H54 (cell line): Measurements from ENCODE around the gene SPEG.

Experiments used
- DNase-seq: peaks from one replicate; pipeline ENCODE4 v3.0.0; 2011; ENCODE audit warnings: low spot score, mixed read lengths; ENCODE audit not compliant: insufficient read length
- FAIRE-seq: peaks from 3 replicates; lab custom pipeline; 2011; peaks lifted over from hg19 to GRCh38; lab: Jason Lieb, UNC
- POLR2A ChIP-seq: IDR thresholded peaks from 2 replicates; pipeline ENCODE4 v1.6.1; 2011; ENCODE audit warnings: low read depth, mild to moderate bottlenecking, low read length

SPEG gene

DNA sequence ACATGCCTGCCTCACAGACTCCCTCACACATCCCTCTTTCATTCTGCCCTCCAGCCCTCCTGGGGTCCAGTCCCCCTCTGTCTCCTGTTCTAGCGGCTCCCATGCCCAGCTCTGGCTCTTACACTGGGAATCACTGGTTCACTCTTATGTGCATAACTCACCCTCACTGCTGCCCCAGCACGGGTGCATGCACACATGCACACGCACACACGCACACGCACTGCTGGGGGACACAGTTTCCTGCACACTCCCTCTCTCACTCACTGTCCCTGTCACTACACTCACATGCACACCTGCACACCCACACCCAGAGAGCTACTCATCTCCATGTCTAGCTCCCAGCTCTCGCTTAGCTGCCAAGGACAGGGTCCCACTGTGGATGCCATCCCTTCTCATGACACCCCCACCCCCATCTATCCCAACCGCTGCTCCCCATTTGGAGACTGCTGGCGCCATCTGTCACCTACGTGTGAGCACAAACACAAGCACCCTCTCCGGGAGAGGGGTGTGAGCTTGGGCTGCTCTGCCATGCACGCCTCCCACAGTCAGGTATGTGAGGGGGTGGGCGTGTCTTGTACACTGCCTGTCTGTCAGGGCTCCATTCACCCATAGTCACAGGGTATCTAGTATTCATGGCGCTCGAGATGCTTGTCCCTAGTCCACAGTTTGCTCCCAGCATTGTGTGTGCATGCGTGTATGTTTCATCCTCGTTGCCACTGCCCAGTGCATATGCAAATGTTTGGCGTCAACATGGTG lies 81.4 kb downstream of the SPEG start:
- no peak for TF ChIP-seq POLR2A
- FAIRE-seq: no peak
- no peak for DNase-seq

DNA sequence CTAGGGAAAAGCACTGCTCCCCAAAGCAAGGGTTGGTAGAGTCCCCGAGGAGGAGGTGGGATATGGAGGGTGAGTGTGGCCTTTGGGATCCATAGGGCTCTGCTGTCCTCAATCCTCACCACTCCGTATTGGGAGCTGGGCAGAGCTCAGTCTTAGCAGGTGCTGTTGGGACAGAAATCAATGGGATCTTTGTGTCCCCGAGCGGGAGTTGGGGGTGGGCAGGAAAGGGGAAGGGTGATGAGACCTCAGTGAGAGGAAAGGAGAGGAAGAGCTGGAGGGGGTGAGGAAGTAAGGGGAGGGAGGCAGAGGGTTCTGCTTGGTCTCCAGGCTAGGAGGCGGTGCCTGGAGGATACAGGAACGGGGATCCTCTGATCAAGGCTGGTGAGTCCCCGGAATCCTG lies 82.2 kb downstream of the SPEG start:
- FAIRE-seq (no peak), DNase-seq (no peak)
- TF ChIP-seq POLR2A: no peak

DNA sequence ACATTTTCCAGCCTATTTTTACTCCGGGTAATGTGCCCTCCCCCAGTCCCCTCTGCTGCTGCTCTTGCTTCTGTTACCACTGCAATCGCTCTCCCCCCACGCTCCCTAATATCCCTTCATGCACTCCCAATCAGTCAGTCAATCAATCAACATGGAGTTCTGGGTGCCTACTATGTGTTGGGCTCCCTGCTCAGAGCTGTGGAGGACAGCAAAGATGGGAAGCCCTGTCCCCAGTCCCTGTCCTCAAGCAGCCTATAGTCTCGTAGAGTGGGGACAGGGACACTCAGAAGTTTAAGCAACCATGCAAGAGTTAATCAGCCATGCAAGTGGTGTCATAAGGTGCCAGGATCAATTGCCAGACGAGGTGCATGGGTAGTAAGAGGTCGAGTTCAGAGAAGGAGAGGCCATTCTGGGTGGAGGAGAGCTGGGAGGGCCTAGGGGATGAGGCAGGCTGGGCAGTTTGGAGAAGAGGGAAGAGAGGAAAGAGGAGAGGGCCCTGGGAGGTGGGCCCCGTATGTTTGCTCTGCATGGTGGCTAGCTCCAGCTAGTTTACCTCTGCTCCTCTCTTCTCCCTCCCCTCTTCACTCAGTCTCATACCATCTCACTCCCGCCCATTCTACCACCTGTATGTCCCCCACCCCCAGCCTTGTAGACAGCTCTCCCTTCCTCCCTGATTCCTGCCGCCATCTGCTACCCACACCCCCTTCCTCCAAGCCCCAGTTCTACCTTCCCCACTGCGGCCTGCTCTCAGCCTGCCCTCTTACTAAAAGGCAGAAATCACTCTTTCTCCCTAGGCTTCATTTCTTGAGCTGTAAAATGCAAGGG lies 83.5 kb downstream of the SPEG start:
- no peak for TF ChIP-seq POLR2A
- DNase-seq (no peak), FAIRE-seq (no peak)

DNA sequence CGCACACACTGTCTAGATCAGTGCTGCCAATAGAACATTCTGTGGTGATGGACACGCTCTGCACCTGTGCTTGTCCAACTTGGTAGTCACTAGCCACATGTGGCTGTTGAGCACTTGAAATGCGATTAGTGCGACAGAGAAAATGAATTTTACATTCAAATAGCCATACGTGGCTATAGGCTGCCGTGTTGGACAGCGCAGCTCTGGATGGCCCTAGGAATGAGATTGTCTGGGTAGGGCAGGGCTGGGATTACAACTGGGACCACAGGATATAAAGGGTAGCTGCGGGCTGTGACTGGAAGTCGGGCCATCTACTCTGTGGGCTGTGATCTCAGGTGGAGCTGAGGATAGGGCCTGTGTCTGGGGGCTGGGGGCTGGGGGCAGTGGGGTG lies 84.9 kb downstream of the SPEG start:
- no peak for FAIRE-seq
- no peak for TF ChIP-seq POLR2A

DNA sequence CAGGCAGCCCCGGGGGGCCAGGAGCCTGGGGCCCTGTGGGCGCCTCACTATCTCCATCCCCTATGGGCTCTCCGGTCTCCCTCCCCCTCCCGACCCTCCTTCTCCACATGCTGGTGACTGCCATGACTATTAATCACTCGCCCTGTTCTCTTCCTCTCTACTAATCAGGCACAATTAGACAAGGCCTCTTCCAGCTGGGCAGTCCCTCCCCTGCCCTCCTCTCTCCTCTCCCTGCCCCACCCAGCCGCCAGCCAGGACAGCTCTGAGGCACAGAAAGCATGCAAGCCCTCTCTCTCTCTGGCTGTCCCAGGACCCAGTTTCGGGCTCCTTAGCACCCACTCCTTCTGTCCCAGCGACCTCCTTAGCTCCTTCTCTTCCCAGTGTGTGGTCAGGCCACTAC lies 85.4 kb downstream of the SPEG start:
- FAIRE-seq: no peak
- DNase-seq: no peak
- no peak for TF ChIP-seq POLR2A

More for the DNA sequence above, 84.9 kb downstream of the SPEG start:
- no peak for DNase-seq

DNA sequence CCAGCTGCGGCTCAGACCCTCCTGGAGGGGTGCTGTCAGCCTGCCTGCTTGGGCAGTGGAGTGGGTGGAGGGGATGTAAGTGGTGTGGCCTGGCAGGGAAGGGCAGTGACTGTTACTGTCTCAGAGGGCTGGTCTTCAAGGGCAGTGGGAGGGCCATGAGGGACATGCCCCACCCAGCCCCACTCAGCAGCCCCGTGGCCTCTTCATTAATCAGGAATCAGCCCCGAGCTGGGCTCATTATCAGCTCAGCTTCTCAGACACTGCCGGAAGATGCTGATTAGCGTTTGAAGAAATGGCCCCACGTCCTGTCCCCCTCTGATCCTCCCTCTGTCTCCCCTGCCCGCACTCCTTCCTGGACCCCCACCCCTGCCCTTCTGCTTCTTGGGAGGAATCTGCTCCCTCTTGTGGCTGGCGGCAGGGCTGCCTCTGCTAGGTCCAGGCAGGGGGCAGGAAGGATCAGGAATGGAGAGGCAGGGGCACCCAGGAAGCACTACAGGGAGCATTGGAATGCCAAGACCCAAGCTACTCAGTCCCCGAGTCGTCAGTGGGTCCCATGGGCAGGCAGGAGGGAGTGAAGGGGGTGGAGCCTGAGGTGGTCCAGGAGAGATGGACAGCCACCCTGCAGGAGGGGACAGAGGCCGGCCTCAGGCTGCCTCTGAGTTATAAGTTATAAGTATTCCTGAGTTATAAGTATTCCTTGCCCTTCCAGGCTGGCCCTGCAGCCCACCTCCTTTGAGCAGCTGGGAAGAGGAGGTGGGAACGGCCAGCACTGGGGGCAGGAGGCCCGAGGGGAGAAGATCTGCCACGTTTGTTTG lies 86.6 kb downstream of the SPEG start:
- DNase-seq (peak; percentile 98), FAIRE-seq (no peak)
- TF ChIP-seq POLR2A: peak; percentile 11; the same call in 1 of the 2 replicates

DNA sequence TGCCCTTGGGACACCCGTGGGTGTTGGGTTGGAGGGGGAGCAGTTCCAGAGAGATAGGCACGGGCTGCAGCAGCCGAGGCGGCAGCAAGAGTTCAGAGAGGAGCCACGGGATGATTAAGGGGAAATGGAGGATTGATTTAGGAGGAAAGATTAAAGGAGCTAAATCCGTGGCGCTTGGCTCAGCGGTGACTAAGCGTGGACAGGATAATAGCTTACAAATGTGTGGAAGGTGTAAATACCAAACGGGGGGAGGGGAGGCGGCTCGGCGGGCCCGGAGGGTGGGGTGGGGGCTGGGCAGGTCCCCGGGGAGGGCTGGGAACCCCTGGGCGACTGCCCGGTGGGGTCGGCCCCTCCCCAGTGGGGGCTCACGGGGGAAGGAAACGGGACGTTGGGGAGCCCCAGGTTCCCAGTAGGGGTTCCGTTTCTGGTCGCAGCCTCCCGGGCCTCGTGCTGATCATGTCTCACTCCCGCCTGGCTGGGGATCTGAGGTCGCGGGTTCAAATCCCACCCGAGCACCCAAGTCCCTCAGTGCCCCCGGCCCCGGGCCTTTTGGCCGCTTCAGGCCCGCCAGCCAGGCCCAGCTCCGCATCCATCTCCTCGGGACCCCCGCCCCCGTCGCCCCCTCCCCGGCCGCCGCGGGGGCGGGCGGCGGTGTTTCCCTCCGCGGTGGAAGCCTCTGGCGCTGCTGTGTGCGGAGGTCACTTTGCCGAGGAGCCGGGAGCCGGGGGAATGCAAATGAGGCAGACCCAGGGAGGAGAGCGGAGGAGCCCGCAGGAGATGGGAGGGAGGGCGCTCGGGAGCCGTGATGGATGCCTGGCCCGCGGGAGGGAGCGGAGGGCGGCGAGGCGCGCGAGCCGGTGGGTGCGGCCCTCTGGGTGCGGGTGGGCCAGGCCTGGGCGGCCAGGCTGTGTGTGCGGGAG lies 87.7 kb downstream of the SPEG start:
- no peak for FAIRE-seq
- peak; percentile 80 for DNase-seq

DNA sequence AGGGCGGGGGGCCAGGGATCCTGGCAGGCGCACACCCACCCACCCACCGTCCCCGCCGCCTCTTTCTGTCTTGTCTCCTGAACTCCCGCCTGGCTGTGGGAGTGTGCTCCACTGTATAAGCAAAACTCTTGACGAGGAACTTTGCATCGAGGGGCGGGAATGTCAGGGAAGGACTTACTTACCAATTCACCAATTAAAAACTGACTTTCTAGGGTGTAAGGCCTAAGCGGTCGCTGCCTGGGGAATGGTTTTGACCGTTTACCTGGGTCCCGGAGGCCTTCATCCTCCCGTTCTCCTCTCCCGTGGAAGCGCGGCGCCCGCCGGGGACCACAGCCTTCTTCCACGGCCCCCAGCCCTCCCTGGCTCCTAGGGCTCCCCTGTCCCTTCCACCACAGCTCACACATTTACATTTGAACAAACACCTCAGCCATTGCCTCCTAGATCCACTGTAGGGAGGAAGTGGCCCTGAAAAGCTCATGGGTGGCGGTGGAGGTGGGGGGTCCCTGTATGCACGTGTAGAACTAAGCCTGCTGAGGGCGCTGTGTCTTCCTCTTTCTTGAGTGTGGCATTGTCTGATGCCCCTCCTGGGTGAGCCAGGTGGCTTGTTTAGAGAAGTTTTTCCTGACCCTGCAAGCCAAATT lies 88.5 kb downstream of the SPEG start:
- FAIRE-seq (no peak), DNase-seq (no peak)
- TF ChIP-seq POLR2A: no peak

More for the DNA sequence above, 87.7 kb downstream of the SPEG start:
- no peak for TF ChIP-seq POLR2A

DNA sequence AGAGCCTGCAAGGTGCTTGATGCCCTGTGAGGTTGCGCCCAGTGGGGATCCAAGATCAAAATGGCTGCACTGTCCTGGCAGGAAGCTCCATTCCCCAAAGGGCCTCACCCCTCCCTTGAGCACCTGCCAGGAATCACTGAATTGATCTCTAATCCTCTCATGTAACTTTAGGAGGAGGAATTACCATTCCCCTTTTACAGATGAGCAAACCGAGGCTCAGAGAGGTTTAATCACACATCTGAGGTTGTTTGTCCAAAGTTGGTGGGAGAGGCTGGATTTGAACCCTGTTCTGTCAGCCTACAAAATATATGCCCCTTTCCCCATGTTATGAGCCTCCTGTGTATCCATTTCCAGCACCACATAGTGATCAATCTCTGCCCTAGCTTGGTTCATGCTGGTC lies 90.2 kb downstream of the SPEG start:
- DNase-seq (no peak), FAIRE-seq (no peak)
- TF ChIP-seq POLR2A: no peak

DNA sequence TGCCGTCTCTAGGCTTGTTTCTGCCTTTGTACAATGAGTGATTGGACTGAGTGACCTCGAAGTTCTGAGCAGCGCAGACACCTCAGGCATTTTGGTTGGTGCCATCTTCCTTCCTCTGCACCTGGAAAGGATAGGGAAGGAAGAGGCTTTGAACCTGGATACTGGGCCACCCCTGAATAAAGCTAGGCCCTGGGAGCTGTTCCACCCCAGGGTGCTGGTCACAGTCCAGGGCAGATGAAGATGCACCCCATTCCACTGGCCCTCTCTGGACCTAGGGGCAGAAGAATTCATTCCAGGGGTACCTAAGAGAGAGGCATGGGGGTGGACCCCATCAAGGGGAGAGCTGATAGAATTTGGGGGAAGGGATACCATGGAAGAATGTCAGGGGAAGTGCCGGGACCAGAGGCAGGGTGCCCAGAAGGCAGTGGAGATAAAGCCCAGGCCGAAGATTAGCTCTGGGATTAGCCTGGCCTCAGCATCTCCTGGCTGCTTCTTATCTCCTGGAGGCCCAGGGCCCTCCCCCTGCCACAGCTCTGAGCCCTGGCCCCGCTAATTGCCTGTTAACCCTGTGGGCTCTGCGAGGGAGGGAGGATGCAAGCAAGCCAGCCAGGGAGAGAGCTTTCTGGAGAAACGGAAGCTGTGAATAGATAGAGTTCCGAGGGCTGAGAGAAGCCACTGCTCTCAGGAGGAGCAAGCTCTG lies 91.0 kb downstream of the SPEG start:
- FAIRE-seq: no peak
- DNase-seq: no peak
- no peak for TF ChIP-seq POLR2A

DNA sequence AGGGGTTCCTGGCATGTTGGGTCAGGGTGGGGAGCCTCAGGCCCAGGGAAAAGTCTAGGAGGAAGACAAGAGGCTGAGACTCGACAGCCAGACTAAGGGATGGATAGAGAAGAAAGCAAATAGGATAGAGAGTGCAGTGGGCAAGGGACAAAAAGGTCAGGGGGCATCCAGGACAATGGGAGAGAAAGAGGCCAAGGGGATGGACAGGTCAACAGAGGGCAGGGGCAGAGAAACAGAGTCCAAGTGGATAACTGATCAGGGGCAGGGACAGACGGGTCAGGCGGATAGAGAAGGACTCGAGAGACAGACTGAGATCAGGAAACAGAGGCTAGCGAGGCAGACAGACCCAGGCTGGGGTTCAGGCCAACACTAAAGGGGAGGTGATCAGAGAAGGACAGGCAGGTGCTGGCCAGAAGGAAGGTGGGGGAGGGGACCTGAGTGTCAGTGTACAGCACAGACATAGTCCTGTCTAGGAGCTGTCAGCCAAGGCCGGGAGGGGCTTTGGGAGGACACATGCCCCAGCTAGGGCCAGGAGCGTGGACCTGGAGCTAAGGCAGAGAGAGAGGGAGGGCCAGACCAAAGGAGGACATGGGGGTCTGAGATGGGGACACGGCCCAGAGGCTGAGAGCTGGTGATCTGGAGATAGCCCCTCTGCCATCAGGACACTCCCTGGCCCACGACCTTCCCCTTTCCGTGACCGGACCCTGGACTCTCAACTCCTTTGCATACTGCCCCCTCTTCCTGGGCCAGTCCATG lies 91.9 kb downstream of the SPEG start:
- DNase-seq (no peak), FAIRE-seq (no peak)
- TF ChIP-seq POLR2A: no peak

DNA sequence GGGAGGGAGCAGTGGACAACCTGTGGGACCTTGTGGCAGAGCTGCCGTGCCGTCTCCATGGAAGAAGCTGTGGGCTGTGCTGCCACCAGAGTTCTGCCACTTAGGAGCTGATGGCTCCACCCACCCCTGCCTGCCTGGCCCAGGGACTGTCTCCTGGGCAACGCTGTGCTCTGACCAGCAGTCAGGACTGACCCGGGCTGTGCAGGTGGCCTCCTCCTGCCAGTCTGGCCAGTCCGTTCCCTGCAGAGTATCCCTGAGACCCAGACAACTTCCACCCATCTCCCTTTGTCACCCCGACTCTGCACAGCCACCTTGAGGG lies 92.4 kb downstream of the SPEG start:
- DNase-seq (no peak), FAIRE-seq (no peak)
- TF ChIP-seq POLR2A: no peak
